HG03039 (cell line): Measurements from ENCODE around the gene INPP5D.

Source experiments
- ATAC-seq: cut with Tn5 transposase; IDR thresholded peaks from one replicate; pipeline ENCODE4 v1.9.1; 2021; ENCODE audit warnings: mild to moderate bottlenecking, moderate library complexity; ENCODE audit not compliant: unreplicated experiment

Gene INPP5D

DNA sequence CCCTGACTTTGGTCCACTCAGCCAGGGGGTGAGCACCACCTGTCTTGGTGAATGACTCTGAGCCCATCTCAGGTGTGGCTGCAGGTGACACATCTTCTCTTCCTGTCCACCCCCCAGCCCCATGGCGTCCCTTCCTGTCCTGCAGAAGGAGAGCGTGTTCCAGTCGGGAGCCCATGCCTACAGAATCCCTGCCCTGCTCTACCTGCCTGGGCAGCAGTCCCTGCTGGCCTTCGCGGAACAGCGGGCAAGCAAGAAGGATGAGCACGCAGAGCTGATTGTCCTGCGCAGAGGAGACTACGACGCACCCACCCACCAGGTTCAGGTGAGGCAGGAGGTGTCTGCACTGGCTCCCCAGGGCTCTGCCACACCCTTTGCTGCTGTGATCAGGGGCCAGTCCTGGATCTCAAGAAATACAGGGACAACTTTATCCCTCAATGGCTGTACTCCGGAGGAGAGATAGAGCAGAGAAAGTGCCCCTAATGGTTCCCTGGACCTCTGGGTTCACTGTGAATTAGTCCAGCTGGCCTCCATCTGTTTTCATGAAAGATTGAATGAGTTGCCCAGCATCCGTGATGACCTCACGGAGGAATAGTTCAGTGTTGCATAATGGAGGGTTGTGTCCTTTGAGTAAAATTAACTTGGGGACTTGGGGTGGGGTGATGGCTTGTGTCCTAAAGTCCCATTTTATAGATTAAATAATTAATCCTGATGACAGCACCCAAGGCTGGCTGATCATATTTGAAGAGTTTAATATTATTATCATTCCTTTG, 27.4 kb upstream of the INPP5D start, which contains the start of gene NEU2:
NEU2 (plus strand) TSS at position 122 of the 770 bp plus-strand sequence; CDS start at position 122, 0 bp downstream.
- ATAC-seq = no peak

DNA sequence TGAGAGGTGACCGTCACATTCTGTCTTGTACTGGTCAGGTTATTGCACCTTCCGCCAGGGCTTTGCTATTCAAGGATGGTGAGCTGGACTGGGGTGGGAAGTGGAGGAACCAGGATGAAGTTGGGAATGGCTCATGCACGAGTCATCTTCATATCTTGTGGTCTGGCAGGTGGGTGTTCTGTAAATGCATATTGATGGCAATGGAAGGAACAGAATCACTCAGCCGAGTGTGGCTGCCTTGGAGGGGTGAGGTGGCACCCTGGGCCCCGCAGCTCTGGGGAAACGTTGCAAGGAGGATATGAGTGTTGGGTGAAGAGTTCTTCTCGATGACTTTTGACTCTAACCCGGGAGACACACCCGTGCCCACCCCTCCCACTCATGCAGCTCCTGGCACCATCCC, 26.5 kb upstream of the INPP5D start:
- ATAC-seq = no peak

DNA sequence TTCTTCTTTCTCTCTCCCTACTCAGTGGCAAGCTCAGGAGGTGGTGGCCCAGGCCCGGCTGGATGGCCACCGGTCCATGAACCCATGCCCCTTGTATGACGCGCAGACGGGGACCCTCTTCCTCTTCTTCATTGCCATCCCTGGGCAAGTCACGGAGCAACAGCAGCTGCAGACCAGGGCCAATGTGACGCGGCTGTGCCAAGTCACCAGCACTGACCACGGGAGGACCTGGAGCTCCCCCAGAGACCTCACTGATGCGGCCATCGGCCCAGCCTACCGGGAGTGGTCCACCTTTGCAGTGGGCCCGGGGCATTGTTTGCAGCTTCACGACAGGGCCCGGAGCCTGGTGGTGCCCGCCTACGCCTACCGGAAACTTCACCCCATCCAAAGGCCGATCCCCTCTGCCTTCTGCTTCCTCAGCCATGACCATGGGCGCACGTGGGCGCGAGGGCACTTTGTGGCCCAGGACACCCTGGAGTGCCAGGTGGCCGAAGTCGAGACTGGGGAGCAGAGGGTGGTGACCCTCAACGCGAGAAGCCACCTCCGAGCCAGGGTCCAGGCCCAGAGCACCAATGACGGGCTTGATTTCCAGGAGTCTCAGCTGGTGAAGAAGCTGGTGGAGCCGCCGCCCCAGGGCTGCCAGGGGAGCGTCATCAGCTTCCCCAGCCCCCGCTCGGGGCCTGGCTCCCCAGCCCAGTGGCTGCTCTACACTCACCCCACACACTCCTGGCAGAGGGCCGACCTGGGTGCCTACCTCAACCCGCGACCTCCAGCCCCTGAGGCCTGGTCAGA, 25.9 kb upstream of the INPP5D start:
- ATAC-seq = no peak

DNA sequence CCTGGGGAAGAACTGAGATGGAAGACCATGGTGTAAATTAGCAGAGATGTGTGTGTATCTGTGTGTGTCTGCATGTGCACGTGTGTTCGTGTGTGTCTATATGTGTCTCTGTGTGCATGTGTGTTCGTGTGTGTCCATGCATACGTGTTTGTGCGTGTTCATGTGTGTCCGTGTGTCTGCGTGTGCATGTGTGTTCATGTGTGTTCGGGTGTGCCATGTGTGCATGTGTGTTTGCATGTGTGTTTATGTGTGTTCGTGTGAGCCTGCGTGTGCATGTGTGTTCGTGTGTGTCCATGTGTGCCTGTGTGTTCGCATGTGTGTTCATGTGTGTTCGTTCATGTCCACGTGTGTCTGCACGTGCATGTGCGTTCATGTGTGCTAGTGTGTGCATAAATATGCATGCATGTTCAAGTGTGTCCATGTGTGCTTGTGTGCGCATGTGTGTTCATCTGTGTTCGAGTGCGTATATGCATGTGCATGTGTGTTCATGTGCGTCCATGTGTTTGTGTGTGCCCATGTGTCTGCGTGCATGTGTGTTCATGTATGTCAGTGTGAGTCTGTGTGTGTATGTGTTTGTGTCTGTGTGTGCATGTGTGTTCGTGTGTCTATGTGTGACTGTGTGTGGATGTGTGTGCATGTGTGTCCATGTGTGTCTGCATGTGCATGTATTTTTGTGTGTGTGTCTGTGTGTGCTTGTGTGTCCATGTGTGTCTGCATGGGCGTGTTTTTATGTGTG, 24.5 kb upstream of the INPP5D start:
- no peak for ATAC-seq

DNA sequence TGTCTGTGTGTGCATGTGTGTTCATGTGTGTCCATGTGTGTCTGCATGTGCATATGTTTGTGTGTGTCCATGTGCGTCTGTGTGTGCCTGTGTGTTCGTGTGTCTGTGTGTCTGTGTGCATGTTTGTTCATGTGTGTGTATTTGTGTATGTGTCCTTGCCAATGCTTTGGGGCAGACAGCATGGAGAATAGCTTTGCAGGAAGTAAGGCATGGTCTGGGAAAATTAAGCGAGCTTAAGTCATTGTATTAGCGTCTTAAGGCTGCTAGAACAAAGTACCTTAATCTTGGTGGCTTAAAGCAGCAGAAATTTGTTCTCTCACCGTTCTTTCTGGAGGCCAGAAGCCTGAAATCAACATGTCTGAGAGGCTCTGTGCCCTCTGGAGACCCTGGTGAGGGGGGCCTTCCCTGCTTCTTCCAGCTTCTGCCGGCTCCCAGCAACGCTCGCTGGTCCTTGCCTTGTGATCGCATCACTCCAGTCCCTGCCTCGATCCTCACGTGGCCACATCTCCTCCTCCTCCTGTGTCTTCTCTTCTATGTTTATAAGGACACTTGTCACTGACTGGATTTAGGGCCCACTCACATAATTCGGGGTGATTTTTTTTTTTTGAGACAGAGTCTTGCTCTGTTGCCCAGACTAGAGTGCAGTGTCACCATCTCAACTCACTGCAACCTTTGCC, 23.8 kb upstream of the INPP5D start:
- ATAC-seq = no peak

DNA sequence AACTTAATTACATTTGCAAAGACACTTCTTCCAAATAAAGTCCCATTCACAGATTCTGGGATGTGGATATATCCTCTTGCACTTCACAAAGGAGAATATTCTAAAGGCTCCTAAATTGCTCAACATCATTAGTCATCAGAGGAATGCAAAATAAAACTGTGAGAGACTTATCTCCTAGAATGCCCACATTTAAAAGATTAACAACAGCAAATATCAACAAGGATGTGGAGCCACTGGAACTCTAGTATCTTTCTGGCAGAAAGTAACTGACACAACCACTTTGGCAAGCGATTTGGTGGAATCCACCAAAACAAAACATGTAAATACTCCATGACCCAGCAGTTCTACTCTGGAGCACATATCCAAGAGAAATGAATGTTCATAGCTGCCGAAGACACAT, 23.1 kb upstream of the INPP5D start:
- no peak for ATAC-seq

DNA sequence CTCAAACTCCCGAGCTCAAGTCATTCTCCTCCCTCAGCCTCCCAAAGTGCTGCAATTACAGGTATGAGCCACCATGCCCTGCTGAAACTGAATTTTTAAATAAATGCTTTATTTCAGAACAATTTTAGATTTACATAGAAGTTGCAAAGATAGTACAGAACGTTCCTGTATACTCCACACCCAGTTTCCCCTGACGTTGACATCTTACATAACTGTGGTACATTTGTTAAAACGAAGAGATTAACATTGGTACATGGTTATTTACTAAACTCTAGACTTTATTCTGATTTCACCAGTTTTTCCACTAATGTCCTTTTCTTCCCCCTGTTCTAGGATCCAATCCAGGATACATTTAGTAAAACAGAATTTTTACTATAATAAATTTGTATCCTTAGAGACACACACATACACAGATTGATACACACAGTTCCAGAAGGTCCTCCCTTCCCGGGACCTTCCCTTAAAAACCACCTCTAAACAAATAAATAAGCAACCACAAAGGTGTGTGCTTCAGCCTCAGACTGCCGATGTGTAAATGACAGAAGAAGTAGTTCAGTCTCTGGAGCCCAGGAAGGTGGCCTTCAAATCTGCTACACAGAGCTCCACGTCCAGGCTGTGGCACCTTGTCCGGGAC, 20.8 kb upstream of the INPP5D start:
- ATAC-seq = no peak

DNA sequence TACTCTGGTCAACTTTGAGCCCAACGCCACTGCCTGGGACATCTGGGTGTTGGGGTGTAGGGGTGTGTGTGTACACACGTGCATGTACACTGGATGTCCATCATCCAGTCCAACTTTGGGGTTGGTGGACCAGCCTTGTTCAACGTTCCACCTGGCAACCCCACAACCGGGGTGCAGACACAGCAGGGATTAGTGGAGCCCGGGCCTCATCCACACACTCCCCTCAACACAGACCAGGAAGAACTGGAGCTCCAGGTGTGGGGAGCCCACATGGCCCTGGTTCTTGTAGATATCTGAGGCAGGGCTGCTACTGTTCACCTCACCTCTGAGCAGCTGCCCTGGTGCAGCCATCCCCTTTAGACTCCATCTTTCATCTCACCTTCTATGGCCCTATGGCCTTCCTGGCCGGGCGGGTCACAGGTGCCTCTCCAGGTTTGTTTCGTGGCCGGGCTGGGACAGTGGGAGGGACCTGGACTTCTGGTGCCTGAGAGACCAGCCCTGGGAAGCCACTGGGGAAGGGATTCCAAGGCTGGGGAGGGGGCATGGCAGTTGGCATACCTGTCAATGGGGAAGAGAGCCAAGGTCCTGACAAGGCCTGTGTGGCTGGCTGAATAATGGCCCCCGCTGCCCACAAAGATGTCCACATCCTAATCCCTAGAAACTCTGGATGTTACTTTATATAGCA, 20.2 kb upstream of the INPP5D start:
- no peak for ATAC-seq

DNA sequence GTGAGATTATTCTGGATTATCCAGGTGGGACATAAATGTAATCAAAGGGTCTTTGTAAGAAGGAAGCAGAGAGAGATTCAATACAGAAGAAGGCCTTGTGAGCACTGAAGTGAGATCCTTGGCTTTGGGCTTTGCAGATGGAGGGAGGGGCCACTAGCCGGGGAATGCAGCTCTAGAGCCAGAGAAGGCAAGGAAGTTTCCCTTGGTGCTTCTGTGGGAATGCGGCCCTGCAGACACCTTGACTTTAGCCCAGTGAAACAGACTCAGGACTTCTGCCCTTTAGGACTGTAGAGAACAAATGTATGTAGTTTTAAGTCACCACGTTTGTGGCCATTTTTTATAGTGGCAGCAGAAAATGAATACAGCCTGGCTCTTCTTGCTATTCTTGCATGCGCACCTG, 19.6 kb upstream of the INPP5D start:
- no peak for ATAC-seq

DNA sequence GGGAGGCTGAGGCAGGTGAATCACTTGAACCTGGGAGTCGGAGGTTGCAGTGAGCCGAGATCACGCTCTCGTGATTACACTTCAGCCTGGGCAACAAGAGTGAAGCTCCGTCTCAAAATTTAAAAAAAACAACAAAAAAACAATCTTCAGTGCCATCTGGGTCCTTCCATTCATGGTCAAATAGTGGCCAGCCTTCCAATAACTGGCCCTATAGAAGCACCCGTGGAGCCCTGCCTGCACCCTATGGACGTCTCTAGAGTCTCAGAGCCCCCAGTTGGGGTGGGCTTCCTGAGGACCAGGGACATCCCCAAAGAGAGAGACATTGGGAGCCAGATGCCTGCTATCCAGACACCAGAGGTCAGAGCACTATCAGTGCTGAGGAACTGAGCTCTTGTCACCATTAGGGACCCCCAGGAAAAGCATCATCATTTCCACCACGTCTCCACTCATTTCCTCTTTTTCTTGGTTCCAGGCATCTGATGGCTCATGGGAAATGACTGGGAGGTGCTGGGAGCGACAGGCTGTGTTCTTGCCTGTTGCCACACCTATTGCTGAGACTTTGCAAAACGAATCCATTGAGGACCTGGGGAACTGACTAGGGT, 18.3 kb upstream of the INPP5D start:
- ATAC-seq = no peak

DNA sequence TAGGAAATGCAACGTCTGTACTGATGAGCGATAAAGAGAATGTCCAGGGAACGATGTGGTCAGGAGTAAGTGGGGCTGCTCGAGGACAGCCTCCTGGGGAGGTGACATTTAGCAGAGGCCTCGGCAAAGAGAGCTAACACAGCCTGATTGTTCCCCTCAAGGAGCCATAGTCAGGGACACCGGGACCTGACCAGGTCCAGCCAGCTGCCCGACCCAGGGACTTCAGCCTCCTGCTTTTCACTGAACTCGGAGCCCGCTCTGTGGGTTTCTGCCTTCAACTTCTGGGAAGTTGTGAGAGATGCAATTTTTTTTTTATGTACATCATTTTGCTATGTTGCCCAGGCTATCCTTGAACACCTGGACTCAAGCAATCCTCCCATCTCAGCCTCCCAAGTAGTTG, 17.6 kb upstream of the INPP5D start:
- ATAC-seq = no peak

DNA sequence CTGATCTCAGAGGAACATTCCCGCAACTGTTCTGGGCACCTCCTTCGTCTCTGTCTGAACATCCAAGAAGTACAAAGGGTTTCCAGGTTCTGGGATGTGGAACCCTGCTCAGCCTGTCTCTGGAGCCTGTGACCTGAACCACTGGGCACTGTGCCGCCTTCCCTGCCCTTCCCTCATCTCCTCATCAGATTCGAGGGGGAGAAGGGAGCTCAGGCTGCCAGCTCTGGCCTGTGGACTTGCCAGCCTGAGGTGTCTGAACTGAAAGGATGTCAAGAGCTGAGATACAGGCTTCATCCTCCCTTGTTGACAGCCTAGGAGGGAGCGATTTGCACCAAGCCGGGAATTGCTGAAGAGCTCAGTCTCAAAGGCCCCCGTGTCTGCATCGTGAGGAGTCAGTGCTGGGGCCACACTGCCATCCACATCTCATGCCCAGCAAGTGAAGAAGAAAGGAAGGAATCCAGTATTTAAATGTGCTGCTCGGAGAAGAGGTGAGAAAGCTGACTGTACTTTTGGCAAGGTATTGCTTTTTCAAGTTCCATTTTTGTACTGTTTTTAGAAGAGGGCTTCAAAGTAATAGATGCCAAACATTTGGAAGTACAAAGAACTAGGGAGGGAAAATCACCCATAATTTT, 15.1 kb upstream of the INPP5D start:
- no peak for ATAC-seq

DNA sequence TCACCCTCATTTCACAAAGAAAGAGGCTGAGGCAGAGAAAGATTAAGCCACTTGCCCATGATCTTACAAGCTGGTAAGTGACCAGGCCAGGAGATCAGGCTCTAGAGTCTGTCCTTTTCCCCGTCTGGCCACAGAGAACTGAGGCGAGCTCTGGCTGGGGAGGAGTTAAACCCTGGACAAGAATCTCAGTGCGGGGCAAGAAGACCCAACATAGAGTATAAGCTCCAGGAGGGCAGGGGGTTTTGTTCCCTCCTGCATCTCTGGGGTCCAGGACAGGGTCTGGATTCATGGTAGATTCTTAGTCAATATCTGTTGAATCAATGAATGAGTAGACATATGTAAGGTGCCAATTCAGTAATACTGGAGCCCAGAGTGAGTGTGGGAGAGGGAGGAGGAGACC, 12.9 kb upstream of the INPP5D start:
- ATAC-seq = no peak

DNA sequence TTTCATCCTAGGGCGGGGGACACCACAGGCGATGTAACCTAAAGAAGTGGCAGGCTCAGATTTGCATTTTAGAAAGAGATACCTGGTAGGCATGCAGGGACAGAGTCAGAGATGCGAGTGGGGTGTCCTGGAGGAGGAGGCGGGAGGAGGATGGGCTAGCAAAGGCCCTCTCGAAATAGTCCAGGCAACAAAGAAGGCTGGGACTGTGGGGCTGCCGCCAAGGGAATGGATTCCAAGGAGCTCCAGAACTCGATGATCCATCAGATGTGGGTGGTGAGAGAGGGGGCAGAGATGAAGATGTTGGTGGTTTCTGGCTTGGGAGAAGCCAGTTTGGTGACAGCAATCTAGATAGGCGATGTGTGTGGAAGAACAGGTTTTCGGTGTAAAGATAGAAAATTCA, 12.5 kb upstream of the INPP5D start:
- no peak for ATAC-seq

DNA sequence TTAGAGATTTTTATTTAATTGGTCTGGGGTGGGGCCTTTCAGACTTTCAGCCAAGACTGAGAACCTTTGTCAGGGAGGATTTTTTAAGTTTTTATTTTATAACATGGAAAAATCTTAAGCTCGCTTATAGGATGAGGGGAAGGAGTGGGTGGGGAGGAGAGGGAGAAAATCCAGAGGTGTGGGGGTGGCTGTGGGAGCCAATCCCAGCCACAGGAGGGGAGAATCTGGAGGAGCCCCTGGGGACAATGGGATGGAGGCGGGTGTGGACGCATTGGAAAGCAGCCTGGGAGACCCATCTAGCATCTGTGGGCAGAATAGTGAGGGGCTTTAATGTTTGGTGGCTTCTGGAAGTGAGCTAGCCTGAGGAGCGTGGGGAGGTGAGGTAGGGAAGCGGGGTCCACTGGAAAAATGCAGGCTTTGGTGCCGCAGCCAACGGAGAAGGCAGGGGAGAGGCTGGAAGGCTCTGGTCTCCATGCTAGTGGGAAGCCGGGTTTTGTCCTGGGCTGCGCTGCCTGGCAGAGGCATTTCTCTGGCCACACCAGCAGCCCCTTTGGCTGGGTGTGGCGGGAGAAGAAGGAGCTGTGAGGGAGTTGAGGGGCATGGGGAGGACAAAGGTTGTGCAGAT, 11.5 kb upstream of the INPP5D start:
- ATAC-seq = no peak

DNA sequence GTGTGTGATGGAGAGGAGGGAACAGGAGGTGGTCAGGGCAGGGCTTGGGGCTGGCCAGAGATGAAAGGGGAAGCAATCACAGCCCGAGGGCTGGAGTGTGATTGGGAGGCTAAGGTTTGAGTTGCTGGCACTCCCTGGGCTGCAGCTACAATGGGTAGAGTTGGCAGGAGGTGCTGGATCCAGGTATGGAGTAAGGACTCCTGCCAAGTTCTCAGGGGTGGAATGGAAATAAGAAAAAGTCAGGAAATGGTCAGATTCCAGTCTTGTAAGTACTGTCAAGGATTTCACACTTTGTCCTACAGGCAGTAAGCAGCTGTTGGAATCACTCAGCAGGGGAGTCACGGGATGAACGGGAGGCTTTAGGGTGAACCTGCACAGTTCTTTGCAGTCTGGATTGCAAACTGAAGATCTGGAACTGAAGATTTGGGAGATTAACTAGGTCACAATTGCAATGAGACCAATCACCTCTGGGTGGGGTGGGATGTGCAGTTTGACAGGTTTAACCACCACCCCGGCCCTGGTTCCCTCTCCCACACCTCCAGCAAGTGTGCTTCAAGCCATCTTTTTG, 10.9 kb upstream of the INPP5D start:
- ATAC-seq = no peak

DNA sequence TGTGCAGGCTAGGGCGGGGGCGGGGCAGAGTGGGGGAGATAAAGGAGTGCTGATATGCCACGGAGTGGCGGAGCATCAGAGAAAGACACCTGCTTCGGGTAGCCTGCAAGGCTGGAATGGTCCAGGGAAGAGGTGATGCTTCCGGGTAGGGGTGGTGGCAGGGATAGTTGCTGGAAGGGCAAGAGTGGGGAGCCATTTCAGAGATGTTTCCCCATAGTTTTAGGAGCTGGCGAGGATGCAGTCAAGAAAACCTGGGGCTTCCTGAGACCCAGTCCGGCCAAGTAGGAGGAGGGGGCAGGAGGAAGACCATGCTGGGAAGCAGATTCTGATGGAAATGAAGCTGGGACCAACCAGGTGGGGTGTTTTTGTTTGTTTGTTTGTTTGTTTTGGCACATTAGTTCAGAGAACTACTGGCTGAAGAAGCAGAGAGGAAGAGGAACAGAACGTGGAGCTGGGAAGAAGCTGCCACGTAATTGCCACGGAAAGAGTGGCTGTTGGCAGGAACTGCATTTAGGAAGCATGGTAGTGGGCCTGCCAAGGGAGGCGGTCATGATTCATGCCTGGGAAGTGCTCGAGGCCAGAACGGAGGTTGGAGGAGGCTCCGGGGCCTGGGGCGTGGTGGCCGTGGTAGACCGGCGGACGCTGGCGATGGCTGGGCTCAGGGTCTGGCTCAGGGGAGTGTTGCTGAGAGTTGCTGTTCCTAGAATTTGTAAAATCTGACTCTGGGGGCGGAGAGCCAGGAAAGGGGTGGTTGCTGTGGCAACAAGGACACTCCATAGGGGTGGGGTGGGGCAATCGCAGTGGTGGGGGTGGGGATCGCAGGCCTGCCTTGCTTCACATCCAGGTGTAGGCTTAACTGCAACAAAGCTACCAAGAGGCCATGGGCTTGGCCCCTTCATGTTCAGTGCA, 8.6 kb upstream of the INPP5D start:
- ATAC-seq = no peak
